Measurements from ENCODE around the gene PCNA.

PCNA gene

GRCh38 chr20:5150226-5151076, 30.7 kb upstream of the PCNA start:
- H3K4ac ChIP-seq (ENCODE audit: low read depth in 1 of 2, low read length in 2 of 2), result peak overlapping the region; percentile 46 to 73
- H3K14ac ChIP-seq (ENCODE audit: low read length in 2 of 2), result peak overlapping the region in 1 of 2 experiments; percentile 92
- H4K8ac ChIP-seq (ENCODE audit: low read length), result peak overlapping the region; percentile 45
- H2BK120ac ChIP-seq (ENCODE audit: low read depth, low read length), result no peak overlapping the region
- no peak overlapping the region for H3K9ac ChIP-seq (ENCODE audit: low read length)
- no peak overlapping the region for H2BK5ac ChIP-seq (ENCODE audit: low read depth, low read length, poor library complexity, severe bottlenecking)
- H3K18ac ChIP-seq (ENCODE audit: low read depth in 1 of 2, low read length in 2 of 2), result peak overlapping the region; percentile 56 to 88
- H3K27me3 ChIP-seq (ENCODE audit: control insufficient read depth in 1 of 2, insufficient read depth in 1 of 2, low read length in 2 of 2), result no peaks in the 10 kb centered on the region
- H2AK5ac ChIP-seq (ENCODE audit: low read length, severe bottlenecking), result no peak overlapping the region
- no peaks in the 10 kb centered on the region for H3K9me3 ChIP-seq (ENCODE audit: control insufficient read depth, low read length)
- no peak overlapping the region for H3K4me3 ChIP-seq (ENCODE audit: insufficient read depth in 1 of 2, low read depth in 1 of 2, low read length in 2 of 2)
- peaks cover 7% of the 10 kb centered on the region for H3K4me1 ChIP-seq (ENCODE audit: control insufficient read depth, insufficient read depth, low read depth, low read length)
- no peak overlapping the region for H3K23ac ChIP-seq (ENCODE audit: low read length in 2 of 2)
- peak overlapping the region; percentile 9 to 90 for H2BK12ac ChIP-seq (ENCODE audit: low read length in 2 of 2)
- peak overlapping the region; percentile 87 for H4K91ac ChIP-seq (ENCODE audit: low read length)
- H3K79me1 ChIP-seq (replicated peaks; ENCODE audit: low read length, poor library complexity, severe bottlenecking), result peaks cover 38% of the 10 kb centered on the region
- peak overlapping the region; percentile 90 for H2BK15ac ChIP-seq (ENCODE audit: low read depth, poor library complexity, severe bottlenecking)
- no peak overlapping the region for H3K27ac ChIP-seq (ENCODE audit: low read length, poor library complexity, severe bottlenecking)
- no peak overlapping the region for H3K4me2 ChIP-seq (ENCODE audit: low read length, poor library complexity, severe bottlenecking)
- no peaks in the 10 kb centered on the region for H3K36me3 ChIP-seq (ENCODE audit: control insufficient read depth in 1 of 2, insufficient read depth in 2 of 2, low read depth in 1 of 2, low read length in 2 of 2)
- no peak overlapping the region for H2AFZ ChIP-seq (ENCODE audit: low read depth, low read length)
- no peak for DNase-seq
- WGBS, result 87% methylated on average over 13 of the region's 13 CpGs

- no peak overlapping the region for H3K27ac ChIP-seq (ENCODE audit: low read length, poor library complexity, severe bottlenecking)
- no peak overlapping the region for H4K8ac ChIP-seq (ENCODE audit: low read length)
- no peak overlapping the region for H2BK5ac ChIP-seq (ENCODE audit: low read depth, low read length, poor library complexity, severe bottlenecking)
- H2AK5ac ChIP-seq (ENCODE audit: low read length, severe bottlenecking), result no peak overlapping the region
- H3K9me3 ChIP-seq (ENCODE audit: control insufficient read depth, low read length), result no peaks in the 10 kb centered on the region
- H3K23ac ChIP-seq (ENCODE audit: low read length in 2 of 2), result no peak overlapping the region
- H3K4ac ChIP-seq (ENCODE audit: low read depth in 1 of 2, low read length in 2 of 2), result peak overlapping the region in 1 of 2 experiments; percentile 46
- WGBS, result 100% methylated on average over 3 of the region's 3 CpGs
- H3K79me1 ChIP-seq (replicated peaks; ENCODE audit: low read length, poor library complexity, severe bottlenecking), result peaks cover 38% of the 10 kb centered on the region
- no peak overlapping the region for H3K4me3 ChIP-seq (ENCODE audit: insufficient read depth in 1 of 2, low read depth in 1 of 2, low read length in 2 of 2)
- no peak overlapping the region for H3K9ac ChIP-seq (ENCODE audit: low read length)
- DNase-seq, result no peak
- H3K18ac ChIP-seq (ENCODE audit: low read depth in 1 of 2, low read length in 2 of 2), result peak overlapping the region in 1 of 2 experiments; percentile 88
- H3K36me3 ChIP-seq (ENCODE audit: control insufficient read depth in 1 of 2, insufficient read depth in 2 of 2, low read depth in 1 of 2, low read length in 2 of 2), result no peaks in the 10 kb centered on the region
- no peak overlapping the region for H2BK15ac ChIP-seq (ENCODE audit: low read depth, poor library complexity, severe bottlenecking)
- H2AFZ ChIP-seq (ENCODE audit: low read depth, low read length), result no peak overlapping the region
- H3K4me1 ChIP-seq (ENCODE audit: control insufficient read depth, insufficient read depth, low read depth, low read length), result peaks cover 7% of the 10 kb centered on the region
- H4K91ac ChIP-seq (ENCODE audit: low read length), result no peak overlapping the region
- no peak overlapping the region for H2BK12ac ChIP-seq (ENCODE audit: low read length in 2 of 2)
- H2BK120ac ChIP-seq (ENCODE audit: low read depth, low read length), result no peak overlapping the region
- H3K14ac ChIP-seq (ENCODE audit: low read length in 2 of 2), result no peak overlapping the region
- H3K27me3 ChIP-seq (ENCODE audit: control insufficient read depth in 1 of 2, insufficient read depth in 1 of 2, low read length in 2 of 2), result no peaks in the 10 kb centered on the region
- no peak overlapping the region for H3K4me2 ChIP-seq (ENCODE audit: low read length, poor library complexity, severe bottlenecking)
These were observed 30.1 kb upstream of the PCNA start for GRCh38 chr20:5149892-5150225.

DNA sequence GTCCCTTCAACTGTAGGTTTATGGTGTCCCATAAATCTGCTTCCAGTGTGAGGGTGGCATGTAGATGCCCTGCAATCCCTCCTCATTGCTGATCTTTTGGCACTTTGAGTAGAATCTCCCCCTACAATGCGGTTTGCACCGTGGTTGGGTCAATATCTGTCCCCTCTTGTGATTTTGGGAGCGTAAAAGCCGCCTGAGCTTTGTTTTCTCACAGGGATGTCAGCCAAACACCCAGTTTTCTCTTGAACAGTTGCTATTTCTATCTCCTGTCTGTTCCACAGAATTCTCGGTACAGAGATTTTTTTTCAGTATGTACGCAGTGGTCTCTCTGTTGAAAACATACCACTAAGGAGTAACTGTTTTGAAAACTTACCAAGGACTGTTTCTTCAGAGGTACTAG, 28.8 kb upstream of the PCNA start:
- no peak overlapping the region for H2AK5ac ChIP-seq (ENCODE audit: low read length, severe bottlenecking)
- WGBS, result 85% methylated on average over 4 of the region's 6 CpGs

GRCh38 chr20:5146871-5147592, 27.3 kb upstream of the PCNA start:
- Histone ChIP-seq H3K4ac (ENCODE audit: low read depth in 1 of 2, low read length in 2 of 2) (no peak overlapping the region), H2BK15ac (ENCODE audit: low read depth, poor library complexity, severe bottlenecking) (no peak overlapping the region), H3K4me1 (ENCODE audit: control insufficient read depth, insufficient read depth, low read depth, low read length) (peaks cover 7% of the 10 kb centered on the region), H3K4me3 (ENCODE audit: insufficient read depth in 1 of 2, low read depth in 1 of 2, low read length in 2 of 2) (no peak overlapping the region), H3K36me3 (ENCODE audit: control insufficient read depth in 1 of 2, insufficient read depth in 2 of 2, low read depth in 1 of 2, low read length in 2 of 2) (no peaks in the 10 kb centered on the region), H3K79me1 (replicated peaks; ENCODE audit: low read length, poor library complexity, severe bottlenecking) (peaks cover 44% of the 10 kb centered on the region), H2BK120ac (ENCODE audit: low read depth, low read length) (no peak overlapping the region), H4K8ac (ENCODE audit: low read length) (no peak overlapping the region), H3K9ac (ENCODE audit: low read length) (no peak overlapping the region), H4K91ac (ENCODE audit: low read length) (no peak overlapping the region), H3K14ac (ENCODE audit: low read length in 2 of 2) (no peak overlapping the region), H3K9me3 (ENCODE audit: control insufficient read depth, low read length) (no peaks in the 10 kb centered on the region), H3K18ac (ENCODE audit: low read depth in 1 of 2, low read length in 2 of 2) (no peak overlapping the region), H2AK5ac (ENCODE audit: low read length, severe bottlenecking) (no peak overlapping the region), H2BK5ac (ENCODE audit: low read depth, low read length, poor library complexity, severe bottlenecking) (no peak overlapping the region), H3K23ac (ENCODE audit: low read length in 2 of 2) (no peak overlapping the region), H3K27me3 (ENCODE audit: control insufficient read depth in 1 of 2, insufficient read depth in 1 of 2, low read length in 2 of 2) (no peaks in the 10 kb centered on the region), H3K27ac (ENCODE audit: low read length, poor library complexity, severe bottlenecking) (no peak overlapping the region), H2BK12ac (ENCODE audit: low read length in 2 of 2) (no peak overlapping the region), H2AFZ (ENCODE audit: low read depth, low read length) (no peak overlapping the region), H3K4me2 (ENCODE audit: low read length, poor library complexity, severe bottlenecking) (no peak overlapping the region)
- WGBS, result 94% methylated on average over 2 of the region's 2 CpGs
- no peak for DNase-seq

More for the DNA sequence above, 28.8 kb upstream of the PCNA start:
- Histone ChIP-seq H4K8ac (ENCODE audit: low read length) (peak overlapping the region; percentile 42), H3K14ac (ENCODE audit: low read length in 2 of 2) (no peak overlapping the region), H2BK12ac (ENCODE audit: low read length in 2 of 2) (no peak overlapping the region), H2BK15ac (ENCODE audit: low read depth, poor library complexity, severe bottlenecking) (no peak overlapping the region), H3K4me2 (ENCODE audit: low read length, poor library complexity, severe bottlenecking) (no peak overlapping the region), H3K18ac (ENCODE audit: low read depth in 1 of 2, low read length in 2 of 2) (no peak overlapping the region), H3K9ac (ENCODE audit: low read length) (no peak overlapping the region), H3K9me3 (ENCODE audit: control insufficient read depth, low read length) (no peaks in the 10 kb centered on the region), H2AFZ (ENCODE audit: low read depth, low read length) (no peak overlapping the region), H3K4ac (ENCODE audit: low read depth in 1 of 2, low read length in 2 of 2) (no peak overlapping the region), H4K91ac (ENCODE audit: low read length) (no peak overlapping the region), H3K27me3 (ENCODE audit: control insufficient read depth in 1 of 2, insufficient read depth in 1 of 2, low read length in 2 of 2) (no peaks in the 10 kb centered on the region), H3K4me1 (ENCODE audit: control insufficient read depth, insufficient read depth, low read depth, low read length) (peaks cover 7% of the 10 kb centered on the region), H3K4me3 (ENCODE audit: insufficient read depth in 1 of 2, low read depth in 1 of 2, low read length in 2 of 2) (no peak overlapping the region), H3K79me1 (replicated peaks; ENCODE audit: low read length, poor library complexity, severe bottlenecking) (peaks cover 41% of the 10 kb centered on the region), H2BK120ac (ENCODE audit: low read depth, low read length) (no peak overlapping the region), H3K36me3 (ENCODE audit: control insufficient read depth in 1 of 2, insufficient read depth in 2 of 2, low read depth in 1 of 2, low read length in 2 of 2) (no peaks in the 10 kb centered on the region), H2BK5ac (ENCODE audit: low read depth, low read length, poor library complexity, severe bottlenecking) (no peak overlapping the region), H3K23ac (ENCODE audit: low read length in 2 of 2) (no peak overlapping the region), H3K27ac (ENCODE audit: low read length, poor library complexity, severe bottlenecking) (no peak overlapping the region)
- DNase-seq, result no peak
